Right ventricle myocardium inferior (tissue), 1 donor: Measurements from ENCODE around the gene IRX3. TPM values are rescaled to one million over a fixed set of nuclear protein-coding genes. Genes with fewer than 3 reads are reported as not detected.
"Not testable (repeated sequence)": the region's sequence is repeated elsewhere in the genome, so short reads cannot be mapped to it uniquely, and the experiment has no call there.

ENCODE experiments used
- ATAC-seq: fragments of 200-7000 bp; cut with Tn5 transposase; one replicate; pipeline ENCODE4 v1.9.1; 2020; ENCODE audit warnings: mild to moderate bottlenecking, moderate library complexity
- DNase-seq: peaks from one replicate; pipeline ENCODE4 v3.0.0; 2021; ENCODE audit errors: missing footprints
- intact Hi-C: fragments of 100-400 bp; cut with DNase I; formaldehyde crosslinking; loops from one replicate; pipeline ENCODE4 v1.11.0; 2022
- total RNA-seq: library from RNA; stranded (reverse); fragmentation: NEBNext Ultra II Directional; extraction: Animal tissue kit (Norgen Biotek cat#: 25700); gene quantifications from one replicate; pipeline ENCODE4 v1.2.1, GENCODE V29; 2021
- donor health status: DM: no; HTN: yes; CAD: no; lungs with severe emphysema.

IRX3 gene
- total RNA-seq, 1 donor from 2014 or later = 38.8 TPM

DNA sequence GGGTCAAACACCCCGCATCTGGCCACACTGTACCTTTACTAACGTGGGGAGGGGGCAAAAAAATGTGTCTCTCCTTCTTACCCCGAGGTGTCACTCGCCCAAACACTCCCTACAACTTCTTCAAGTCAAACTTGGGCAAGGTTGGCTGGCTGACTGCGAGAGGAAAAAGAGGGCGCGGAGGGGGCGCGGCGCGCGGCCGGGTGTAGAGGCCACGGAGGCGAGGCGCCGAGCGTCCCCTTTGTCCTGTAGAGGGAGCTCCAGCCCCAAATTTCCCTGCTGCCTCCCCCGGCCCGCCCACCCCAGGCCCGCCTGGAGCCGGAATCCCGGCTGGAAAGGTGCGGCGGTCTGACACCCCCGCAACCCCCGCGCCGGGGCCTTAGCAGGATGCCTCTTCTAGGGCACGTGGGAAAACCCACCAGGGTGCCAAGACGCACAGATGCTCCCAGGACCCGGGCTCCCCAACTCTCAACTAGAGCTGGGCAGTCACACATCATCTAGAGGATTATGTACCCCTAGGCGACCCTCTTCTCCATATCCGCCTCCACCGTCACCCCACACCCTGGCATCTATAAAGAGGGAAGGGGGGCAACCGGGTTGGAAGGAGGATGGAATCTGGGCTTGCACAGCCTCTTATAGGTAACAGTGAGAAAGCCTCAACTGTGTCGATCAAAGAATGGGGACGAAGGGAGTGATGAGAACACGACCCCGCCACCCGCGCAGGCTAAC lies 4.2 kb downstream of the IRX3 start:
- ATAC-seq (peak; percentile 27), DNase-seq (peak; percentile 84)
- intact Hi-C loops = loop anchor here (2.0 to 10.0 kb wide), 4 partner anchors 90 to 1092 kb away; no protein-coding TSS in a partner anchor

DNA sequence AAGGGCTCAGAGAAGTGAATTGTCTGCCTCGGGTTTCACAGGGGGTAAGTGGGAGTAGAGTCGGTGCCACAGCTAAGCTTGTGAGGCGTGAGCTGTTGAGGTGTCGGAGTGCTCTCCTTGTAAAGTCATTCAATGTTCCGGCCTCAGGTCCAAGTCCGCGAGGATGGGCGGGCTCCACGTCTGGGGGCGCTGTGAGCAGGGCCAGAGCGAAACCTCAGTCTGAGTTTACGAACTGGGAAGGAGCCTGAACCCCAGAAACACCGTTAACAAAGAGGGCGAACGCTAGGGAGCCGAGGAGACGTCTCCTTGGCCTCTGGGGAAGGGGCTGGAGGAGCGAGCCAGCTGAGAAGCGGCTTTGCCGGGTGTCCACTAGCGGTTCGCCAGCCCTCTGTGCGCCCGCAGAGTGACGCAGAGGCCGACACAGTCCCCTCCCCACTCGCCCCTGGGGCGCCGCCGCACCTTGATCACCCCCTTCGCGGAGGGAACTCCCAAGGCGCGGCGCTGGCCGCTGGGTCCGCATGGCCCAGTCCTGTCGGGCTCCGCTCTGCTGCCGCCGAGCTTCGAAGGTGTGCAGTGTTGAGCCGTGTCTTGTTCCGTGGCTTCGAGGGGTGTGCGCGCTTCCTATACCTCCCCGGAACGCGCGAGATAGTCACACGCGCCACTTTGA lies 4.9 kb downstream of the IRX3 start:
- DNase-seq (no peak), ATAC-seq (no peak)
- intact Hi-C loops = loop anchor here (2.0 to 10.0 kb wide), 4 partner anchors 89 to 1093 kb away; no protein-coding TSS in a partner anchor

DNA sequence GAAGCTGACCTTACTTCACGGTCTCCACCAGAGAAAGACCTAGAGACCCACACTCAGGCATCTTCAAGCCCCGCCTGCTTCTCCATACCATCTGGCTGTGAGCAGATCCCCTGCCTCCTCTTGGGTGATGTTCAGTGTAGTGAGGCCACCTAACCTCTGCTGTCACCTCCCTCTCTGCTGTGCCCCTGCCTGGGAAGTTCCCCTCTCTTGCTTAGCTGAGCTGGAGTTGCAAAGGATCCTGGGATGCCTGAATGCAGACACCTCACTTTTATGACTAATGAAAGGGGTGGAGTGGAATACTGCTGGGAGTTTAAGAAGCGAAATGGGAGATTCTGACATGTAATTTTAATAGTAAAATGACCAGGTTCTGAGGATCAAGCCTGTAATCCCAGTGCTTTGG lies 5.8 kb downstream of the IRX3 start:
- ATAC-seq = no peak
- intact Hi-C loops = loop anchor here (5.0 to 10.0 kb wide), 3 partner anchors 333 to 1094 kb away; no protein-coding TSS in a partner anchor
- no peak for DNase-seq

DNA sequence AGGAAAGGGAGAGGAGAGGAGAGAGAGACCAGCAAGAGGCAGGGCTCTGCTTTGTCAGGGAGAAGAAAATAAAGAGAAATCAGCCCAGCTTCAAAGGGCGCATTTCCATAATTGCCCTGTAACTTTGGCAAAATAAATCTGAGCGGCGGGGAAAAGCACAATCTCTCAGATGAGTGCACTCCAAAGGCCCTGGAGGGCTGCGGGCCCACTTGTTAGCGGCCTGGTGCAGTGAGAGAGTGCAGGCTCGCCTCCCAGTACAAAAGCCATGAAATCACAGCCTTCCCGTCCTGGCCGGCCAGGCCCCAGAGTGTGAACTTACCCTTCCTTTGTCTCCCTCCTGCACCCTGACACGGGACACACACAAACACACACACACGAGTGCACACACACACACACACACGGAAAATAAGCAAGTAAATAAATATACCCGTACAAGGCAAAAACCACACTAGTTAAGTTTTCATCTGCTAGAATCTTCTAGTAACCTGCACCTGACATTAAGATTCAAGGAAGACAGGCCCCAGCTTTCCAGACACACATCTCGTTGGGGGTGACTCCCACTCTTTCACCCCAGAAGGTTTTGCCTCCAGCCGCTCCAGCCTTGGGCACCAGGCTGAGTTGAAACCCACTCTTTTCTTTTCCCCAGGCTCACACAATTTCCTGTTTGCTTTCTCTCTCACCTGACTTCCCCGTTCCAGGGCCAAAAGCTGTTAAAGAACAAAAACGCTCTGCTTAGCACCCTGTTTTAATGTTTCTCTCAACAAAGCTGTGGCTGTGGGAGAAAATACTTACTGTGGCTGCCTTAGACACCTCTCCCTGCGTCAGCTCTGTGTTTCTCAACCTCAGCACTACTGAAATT lies 8.5 kb downstream of the IRX3 start:
- intact Hi-C loops = no loop called here
- DNase-seq = no peak
- ATAC-seq = no peak

DNA sequence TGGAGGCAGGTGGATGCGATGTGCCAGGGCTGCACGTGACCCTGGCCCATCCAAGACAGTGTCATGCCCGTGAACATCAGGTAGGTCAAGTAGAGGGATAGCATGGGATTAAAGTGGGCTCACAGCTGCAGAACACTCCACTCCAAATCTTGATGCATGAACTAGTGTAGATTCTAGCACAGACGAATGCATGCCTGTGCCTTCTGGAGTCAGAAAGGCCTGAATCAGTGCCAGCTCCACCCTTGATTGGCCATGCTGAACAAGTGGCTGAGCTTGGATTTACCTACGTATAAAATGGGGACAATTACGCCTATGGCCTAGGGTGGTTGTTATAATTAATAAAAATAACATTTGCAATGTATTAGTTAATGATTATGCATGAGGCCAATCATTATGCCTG lies 10.6 kb downstream of the IRX3 start:
- no peak for ATAC-seq
- no peak for DNase-seq
- intact Hi-C loops = no loop called here

DNA sequence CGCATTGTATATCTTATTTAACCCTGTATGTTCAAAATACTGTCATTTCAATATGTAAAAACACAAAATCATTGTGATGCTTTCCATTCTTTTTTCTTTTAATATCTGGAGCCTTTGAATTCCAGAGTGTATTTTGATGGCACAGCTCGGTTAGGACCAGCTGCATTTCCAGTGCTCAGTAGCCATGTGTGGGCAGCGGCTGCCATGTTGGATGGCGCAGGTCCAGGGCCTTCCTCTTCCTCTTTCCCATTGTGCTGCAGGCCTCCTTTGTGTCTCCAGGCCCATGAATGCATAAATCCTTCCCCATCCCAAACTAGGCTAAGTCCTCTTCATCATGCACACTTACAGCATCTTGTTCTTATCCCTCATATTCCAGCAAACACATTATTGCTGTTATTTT lies 13.0 kb downstream of the IRX3 start:
- ATAC-seq (no peak), DNase-seq (no peak)
- intact Hi-C loops = no loop called here

DNA sequence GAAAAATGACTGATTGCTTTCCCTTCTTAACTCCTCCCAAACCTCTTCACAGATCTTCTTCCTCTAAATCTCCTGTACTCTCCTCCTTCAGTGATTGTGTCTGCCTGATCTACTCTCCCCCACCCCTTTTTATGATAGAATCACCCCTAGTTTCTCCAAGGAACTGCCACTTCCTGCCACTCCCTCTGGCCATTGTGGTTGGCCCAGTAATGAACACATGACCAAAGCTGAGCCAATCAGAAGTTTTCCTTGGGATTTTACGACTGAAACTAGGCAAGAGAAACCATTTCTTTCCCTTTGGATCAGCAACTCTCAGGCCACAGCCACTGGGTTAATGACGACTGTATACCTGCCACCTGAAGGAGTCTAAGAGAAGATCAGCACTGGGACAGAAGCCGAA lies 15.9 kb downstream of the IRX3 start:
- intact Hi-C loops = no loop called here

DNA sequence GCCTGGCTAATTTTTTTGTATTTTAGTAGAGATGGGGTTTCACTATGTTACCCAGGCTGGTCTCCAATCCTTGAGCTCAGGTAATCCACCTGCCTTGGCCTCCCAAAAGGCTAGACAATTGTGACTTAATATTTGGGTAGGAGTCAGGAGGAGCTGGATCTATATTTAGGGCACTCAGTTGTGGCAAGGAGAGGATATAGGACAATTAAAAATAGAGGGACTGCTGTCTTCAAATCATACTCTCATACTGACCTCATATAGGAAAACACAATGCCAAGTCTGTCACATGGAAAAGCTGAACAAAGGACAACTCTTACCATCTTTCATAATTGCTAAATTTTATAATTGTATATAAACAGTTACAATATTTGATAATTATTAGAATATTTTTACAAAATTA lies 17.1 kb downstream of the IRX3 start:
- DNase-seq (no peak), ATAC-seq (peak; percentile 50)
- intact Hi-C loops = loop anchor here (5.0 kb wide), 1 partner anchor 77 kb away; no protein-coding TSS in a partner anchor

More for the DNA sequence above, 15.9 kb downstream of the IRX3 start:
- no peak for DNase-seq
- no peak for ATAC-seq

DNA sequence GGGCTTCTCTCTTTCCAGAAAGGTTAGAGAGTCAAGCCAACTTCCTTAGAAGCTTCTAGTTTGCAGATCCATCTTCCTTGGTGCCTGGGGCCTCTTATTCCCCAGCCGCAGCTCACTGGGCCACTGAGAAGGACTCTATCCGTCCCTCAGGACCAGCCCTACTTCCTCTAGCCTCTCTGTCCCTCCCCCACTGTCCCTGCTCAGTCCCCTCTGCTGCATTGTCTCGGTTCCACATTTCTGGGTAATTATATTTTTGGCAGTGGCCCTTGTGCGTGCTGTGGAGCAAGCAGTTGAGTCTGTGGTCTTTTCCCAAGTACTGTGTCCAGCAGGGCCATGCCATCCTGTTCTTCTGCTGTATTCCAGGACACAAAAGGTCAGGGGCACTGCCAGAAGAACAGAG lies 17.8 kb downstream of the IRX3 start:
- intact Hi-C loops = loop anchor here (5.0 kb wide), 1 partner anchor 76 kb away; no protein-coding TSS in a partner anchor
- DNase-seq (no peak), ATAC-seq (no peak)

DNA sequence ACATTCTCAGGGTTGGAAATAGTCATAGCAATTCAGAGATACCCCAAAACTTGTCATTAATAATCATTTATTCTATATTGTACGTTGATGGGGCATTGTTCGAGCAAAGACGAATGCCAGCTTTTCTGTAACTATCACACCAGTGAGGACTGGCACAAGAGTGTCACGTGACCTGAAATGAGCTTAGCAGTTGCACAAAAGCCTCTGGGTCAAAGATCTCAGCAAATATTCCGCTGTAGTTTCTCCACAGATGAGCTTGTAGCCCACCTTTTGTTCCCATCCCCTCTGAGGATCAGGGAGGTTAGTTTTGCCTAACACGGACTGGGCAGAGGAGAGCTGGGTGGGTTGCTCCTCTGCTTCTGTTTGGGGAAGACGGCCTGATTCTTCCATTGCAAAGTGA lies 18.2 kb downstream of the IRX3 start:
- no peak for DNase-seq
- intact Hi-C loops = loop anchor here (5.0 kb wide), 1 partner anchor 76 kb away; no protein-coding TSS in a partner anchor
- ATAC-seq = no peak

DNA sequence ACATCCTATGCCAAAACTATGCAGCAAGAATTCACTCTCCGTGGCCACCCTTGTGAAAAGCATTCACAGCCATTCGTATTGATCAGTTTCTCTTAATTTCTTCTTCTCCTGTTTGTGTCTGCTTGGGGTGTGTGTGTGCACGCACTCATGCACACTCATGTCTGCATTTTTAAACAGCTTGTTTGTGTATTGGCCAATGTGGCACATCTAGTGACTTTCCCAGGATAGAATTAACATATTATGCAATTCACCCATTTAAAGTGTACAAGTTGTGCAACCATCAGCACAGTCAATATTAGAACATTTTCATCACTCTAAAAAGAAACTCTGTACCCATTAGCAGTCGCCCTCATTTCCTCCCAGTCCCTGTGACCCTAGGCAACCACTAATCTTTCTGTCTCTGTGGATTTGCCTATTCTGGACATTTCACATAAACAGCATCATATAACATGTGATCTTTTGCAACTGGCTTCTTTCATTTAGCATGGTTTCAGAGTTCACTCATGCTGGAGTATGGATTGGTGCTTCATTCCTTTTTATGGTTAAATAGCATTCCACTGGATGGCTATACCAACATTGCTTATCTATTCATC lies 20.1 kb downstream of the IRX3 start:
- intact Hi-C loops = loop anchor here (2.0 to 5.0 kb wide), 2 partner anchors 28 to 74 kb away; no protein-coding TSS in a partner anchor
- ATAC-seq (peak; percentile 80), DNase-seq (no peak)

DNA sequence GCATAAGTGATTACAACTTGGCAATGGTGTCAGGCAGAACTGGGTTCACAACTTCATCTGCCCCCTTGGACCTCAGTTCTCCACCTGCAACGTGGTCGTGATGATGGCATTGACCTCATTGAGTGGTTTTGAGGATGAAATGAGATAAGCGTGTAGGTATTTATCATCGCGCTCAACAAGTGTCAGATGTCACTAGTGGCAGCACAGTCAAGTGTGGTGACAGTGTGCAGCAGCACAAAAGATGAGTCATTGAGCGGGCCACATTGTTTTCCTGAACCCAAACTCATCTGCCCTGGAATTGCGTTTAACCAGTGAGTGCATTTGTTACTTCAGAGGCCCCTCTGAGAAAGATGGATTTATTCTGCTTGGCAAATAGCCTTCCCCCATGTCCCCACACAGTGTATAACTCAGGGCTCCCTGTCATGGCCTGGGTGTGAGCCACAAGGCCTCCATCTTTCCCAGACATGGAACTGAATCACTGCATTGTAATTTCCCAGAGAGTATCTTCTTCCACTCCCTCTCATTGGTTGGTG lies 20.9 kb downstream of the IRX3 start:
- intact Hi-C loops = loop anchor here (2.0 to 5.0 kb wide), 2 partner anchors 27 to 73 kb away; no protein-coding TSS in a partner anchor
- ATAC-seq = peak; percentile 80
- no peak for DNase-seq

DNA sequence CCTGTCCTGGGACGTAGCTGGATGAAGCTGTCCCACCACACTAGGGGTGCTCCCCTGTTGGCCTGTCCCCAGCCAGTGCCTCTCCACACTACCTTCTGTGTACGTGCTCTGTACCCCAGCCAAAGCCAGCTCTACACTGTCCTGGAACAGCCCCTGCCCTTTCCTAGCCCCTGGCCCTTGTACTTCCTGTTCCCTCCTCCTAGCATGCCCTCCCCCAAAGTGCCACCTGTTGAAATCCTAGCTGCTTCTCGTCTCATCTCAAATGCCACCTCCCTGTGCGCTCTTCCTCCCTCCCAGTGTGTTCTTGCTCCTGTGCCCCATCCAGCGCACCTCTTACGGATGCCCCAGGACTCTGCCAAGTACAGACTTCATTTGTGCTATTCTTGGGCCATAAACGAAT lies 33.5 kb downstream of the IRX3 start:
- intact Hi-C loops = no loop called here
- no peak for DNase-seq
- ATAC-seq = peak; percentile 46

DNA sequence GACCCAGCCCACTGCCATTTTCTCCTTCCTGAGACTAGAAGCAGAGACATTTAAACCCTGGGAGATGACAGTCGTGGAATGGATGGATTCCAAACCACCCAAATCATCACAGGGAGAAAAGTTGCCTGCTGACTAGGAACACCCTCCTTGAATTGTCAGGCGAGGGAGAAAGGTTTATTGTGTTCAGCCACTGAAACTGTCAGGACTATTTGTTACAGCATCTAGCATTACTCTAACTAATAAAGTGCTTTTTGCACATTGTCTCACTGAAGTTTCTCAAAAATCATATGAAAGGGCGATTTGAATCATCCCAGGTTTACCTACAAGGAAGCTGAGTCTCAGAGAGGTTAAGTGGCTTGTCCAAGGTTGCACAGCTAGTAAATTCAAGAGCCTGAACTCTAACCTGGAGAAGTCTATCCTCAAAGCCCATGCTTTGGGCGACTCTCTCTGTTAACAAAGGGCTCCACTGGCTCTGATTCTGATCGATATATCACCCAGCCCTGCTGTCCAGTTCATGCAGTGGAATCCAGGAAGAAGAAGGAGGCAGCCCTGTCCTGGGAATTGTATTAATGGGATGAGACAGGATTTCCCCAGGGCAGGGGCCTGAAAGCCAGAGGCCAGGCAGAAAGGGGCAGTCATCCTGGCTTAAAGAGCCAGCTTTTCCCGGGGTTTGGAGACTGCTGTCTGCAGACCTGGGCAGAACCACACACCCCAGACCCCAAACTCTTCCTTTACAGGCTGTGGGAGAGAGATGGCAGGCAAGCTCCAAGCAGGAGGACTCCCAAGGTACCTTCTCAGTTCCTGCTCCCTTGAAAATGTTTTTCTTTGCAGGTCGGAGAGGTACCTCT lies 37.5 kb downstream of the IRX3 start:
- intact Hi-C loops = no loop called here
- no peak for DNase-seq
- no peak for ATAC-seq

DNA sequence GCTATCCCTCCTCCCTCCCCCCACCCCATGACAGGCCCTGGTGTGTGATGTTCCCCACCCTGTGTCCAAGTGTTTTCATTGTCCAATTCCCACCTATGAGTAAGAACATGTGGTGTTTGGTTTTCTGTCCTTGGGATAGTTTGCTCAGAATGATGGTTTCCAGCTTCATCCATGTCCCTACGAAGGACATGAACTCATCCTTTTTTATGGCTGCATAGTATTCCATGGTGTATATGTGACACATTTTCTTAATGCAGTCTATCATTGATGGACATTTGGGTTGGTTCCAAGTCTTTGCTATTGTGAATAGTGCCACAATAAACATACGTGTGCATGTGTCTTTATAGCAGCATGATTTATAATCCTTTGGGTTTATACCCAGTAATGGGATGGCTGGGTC lies 38.9 kb downstream of the IRX3 start:
- intact Hi-C loops, ATAC-seq, DNase-seq: not testable (repeated sequence)

DNA sequence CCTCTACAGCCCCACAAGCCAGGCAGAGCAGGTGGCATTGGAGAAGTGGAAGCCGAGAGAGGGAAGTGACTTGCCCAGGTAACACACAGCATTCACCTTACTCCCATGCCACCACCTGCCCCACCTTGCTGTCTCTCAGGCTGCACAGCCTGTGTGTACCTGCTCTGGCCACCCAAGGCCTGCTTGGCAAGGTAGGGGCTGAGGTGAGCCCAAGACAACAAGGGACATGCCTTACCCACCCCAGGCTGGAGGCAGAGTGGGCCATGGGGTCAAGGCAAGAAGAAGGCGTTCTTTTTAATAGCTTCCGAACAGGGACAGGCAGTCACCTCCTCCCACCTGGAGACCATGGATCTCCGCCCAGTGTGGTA lies 40.1 kb downstream of the IRX3 start:
- intact Hi-C loops = no loop called here
- DNase-seq = no peak
- ATAC-seq = no peak

DNA sequence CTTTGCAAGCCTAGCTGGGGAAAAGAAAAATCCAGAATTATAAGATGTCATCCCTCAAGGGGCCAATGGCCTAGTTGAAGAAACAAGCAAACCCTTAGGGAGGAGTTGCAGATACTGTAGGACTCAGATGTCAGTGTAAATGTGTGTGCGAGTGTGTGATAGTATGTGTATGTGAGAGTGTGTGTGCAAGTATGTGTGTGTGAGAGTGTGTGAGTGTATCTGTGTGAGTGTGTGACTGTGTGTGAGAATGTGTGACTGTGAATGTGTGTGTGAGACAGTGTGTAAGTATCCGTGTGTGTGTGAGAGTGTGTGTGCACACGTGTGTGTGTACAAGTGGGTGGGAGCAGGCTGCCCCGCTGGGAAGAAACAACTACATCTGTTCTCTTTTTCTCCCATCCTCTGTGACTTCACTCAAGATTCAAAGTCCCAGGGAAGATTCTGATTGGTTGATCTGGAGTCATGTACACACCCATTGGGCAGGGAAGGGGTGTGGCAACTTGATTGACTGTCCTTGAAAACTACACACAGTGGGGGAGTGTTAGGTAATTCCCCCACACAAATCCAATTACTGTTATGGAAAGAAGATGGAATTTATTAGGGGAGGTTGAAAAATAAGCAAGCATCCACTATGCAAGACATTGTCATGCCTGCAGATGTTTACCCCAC lies 40.7 kb downstream of the IRX3 start:
- no peak for ATAC-seq
- intact Hi-C loops = no loop called here

More for the DNA sequence above, 40.7 kb downstream of the IRX3 start:
- no peak for DNase-seq
